GM19099 (cell line): ENCODE measurements around the gene ETFDH.

Source experiments
- POLR2A ChIP-seq: IDR thresholded peaks from 3 replicates; pipeline ENCODE4 v1.6.1; 2011; ENCODE audit warnings: low read depth; ENCODE audit not compliant: insufficient read length; ENCODE audit errors: extremely low read depth

Gene ETFDH

GRCh38 chr4:158670975-158671664, 976 bp upstream of the ETFDH start:
- TF ChIP-seq POLR2A = no peak

- TF ChIP-seq POLR2A = peak; percentile 56
Observed at GRCh38 chr4:158671665-158671914, 506 bp upstream of the ETFDH start, which contains the start of gene C4orf46. C4orf46 (minus strand) TSS chr4:158671887; CDS start chr4:158671801, 86 bp downstream.

GRCh38 chr4:158673633-158674032, 1.5 kb downstream of the ETFDH start:
- no peak for TF ChIP-seq POLR2A

- no peak for TF ChIP-seq POLR2A
Observed at GRCh38 chr4:158676076-158676475, 4.0 kb downstream of the ETFDH start.

GRCh38 chr4:158678767-158679166, 6.7 kb downstream of the ETFDH start:
- no peak for TF ChIP-seq POLR2A

GRCh38 chr4:158681629-158682028, 9.5 kb downstream of the ETFDH start:
- TF ChIP-seq POLR2A = no peak

GRCh38 chr4:158682066-158682465, 10.0 kb downstream of the ETFDH start:
- no peak for TF ChIP-seq POLR2A

GRCh38 chr4:158688813-158689212, 16.7 kb downstream of the ETFDH start:
- no peak for TF ChIP-seq POLR2A

GRCh38 chr4:158704274-158704673, 32.2 kb downstream of the ETFDH start:
- TF ChIP-seq POLR2A = no peak

- no peak for TF ChIP-seq POLR2A
Observed at GRCh38 chr4:158710814-158711213, 38.7 kb downstream of the ETFDH start.

DNA sequence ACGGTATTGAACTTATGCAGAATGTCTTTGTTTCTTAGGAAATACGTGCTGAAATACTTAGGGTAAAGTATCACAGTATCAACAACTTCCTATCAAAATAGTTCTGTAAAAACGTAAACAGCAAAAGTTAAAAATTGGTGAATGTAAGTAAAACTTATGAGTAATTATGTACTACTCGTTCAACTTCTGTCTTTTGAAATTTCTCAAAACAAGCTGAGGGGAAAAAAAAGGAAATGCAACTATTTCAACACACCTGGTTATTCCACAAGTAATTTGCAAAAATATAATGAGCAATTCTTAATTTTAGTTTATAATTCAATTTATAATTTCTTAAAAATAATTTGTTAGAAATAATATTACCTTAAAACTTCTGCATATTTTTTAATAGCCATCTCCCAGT, 42.8 kb downstream of the ETFDH start:
- no peak for TF ChIP-seq POLR2A

DNA sequence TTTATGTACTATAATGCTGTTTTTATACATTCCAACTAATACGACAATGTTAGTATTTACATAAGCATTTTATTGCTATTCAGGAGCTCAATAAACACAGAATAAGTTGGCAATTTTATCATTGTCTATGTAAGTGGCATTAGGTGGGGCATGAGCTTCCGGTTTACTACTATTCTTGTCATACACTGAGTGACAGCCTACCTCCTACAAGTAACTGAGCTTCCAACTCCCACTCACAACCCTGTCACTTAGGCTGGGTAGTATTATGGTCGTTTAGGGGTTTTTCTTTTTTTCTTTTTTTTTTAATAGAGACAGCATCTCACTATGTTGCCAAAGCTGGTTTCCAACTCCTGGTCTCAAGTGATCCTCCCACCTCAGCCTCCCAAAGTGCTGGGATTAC, 43.7 kb downstream of the ETFDH start:
- no peak for TF ChIP-seq POLR2A

DNA sequence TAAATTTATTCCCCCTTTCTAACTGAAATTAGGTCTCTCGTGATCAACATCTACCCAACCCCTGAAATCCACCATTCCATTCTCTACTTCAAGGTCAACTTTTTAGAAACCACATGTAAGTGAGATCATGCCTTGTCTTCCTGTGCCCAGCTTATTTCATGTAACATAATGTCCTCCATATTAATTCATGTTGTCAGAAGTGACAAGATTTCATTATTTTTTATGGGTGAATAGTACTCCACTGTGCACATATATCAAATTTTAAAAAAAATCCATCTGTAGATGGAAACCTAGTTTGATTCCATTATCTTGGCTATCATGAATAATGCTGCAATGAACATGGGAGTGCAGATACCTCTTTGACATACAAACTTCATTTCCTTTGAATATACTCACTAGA, 49.6 kb downstream of the ETFDH start:
- no peak for TF ChIP-seq POLR2A

GRCh38 chr4:158722291-158722916, 50.3 kb downstream of the ETFDH start:
- TF ChIP-seq POLR2A = no peak

- TF ChIP-seq POLR2A = peak; percentile 92
Observed at GRCh38 chr4:158722917-158723793, 51.1 kb downstream of the ETFDH start, which contains the start of gene PPID. PPID (minus strand) TSS chr4:158723396; CDS start chr4:158723288, 108 bp downstream.

GRCh38 chr4:158724637-158725036, 52.5 kb downstream of the ETFDH start:
- no peak for TF ChIP-seq POLR2A

GRCh38 chr4:158726633-158727032, 54.5 kb downstream of the ETFDH start:
- no peak for TF ChIP-seq POLR2A

DNA sequence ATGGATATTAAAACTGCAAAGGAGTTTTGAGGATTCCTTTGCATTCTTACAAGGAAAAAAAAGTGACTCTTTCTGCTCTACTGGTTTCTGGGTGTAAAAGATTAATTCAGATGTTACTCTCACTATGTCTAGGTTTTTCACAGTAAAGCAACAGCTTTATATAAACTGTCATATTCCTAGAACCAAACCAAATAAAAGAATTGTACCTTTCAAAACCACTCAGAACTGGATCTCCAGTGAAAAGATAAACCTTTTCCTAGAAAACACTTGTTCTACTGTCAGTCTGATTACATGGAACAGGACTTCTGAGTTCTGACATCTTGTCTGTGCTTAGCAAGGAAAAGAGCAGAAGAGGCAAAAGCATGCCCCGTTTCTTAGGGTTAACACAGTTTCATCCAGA, 56.1 kb downstream of the ETFDH start:
- no peak for TF ChIP-seq POLR2A
